GM19467 (cell line): ENCODE results near the gene LPCAT1.
A peak's percentile ranks its signal among the peaks of the same experiment; 100 is the strongest.
"Not testable (repeated sequence)": the region's sequence is repeated elsewhere in the genome, so short reads cannot be mapped to it uniquely, and the experiment has no call there.

Experiments used
- ATAC-seq: cut with Tn5 transposase; IDR thresholded peaks from one replicate; pipeline ENCODE4 v1.9.1; 2021; ENCODE audit warnings: mild to moderate bottlenecking, moderate library complexity; ENCODE audit not compliant: unreplicated experiment

The LPCAT1 gene, protein sequence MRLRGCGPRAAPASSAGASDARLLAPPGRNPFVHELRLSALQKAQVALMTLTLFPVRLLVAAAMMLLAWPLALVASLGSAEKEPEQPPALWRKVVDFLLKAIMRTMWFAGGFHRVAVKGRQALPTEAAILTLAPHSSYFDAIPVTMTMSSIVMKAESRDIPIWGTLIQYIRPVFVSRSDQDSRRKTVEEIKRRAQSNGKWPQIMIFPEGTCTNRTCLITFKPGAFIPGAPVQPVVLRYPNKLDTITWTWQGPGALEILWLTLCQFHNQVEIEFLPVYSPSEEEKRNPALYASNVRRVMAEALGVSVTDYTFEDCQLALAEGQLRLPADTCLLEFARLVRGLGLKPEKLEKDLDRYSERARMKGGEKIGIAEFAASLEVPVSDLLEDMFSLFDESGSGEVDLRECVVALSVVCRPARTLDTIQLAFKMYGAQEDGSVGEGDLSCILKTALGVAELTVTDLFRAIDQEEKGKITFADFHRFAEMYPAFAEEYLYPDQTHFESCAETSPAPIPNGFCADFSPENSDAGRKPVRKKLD

GRCh38 chr5:1523793-1524480 lies at the start of gene LPCAT1:
TSS of gene LPCAT1 (minus strand) at chr5:1523960. CDS start at chr5:1523844, 116 bp downstream.
- peak; percentile 72 for ATAC-seq

GRCh38 chr5:1571875-1572274 lies 48.1 kb upstream of the LPCAT1 start:
- not testable (repeated sequence) for ATAC-seq

DNA sequence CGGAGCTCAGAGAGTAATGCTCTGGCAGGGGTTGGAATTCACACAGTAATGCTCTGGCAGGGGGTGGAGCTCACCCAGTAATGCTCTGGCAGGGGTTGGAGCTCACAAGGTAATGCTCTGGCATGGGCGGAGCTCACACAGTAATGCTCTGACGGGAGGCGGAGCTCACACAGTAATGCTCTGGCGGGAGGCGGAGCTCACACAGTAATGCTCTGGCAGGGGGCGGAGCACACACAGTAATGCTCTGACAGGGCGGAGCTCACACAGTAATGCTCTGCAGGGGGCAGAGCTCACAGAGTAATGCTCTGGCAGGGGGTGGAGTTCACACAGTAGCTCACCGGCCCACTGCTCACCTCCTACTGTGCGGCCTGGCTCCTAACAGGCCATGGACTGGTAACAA lies 47.2 kb upstream of the LPCAT1 start:
- ATAC-seq, result no peak

- no peak for ATAC-seq
Measured at GRCh38 chr5:1568201-1568979, 44.6 kb upstream of the LPCAT1 start.

DNA sequence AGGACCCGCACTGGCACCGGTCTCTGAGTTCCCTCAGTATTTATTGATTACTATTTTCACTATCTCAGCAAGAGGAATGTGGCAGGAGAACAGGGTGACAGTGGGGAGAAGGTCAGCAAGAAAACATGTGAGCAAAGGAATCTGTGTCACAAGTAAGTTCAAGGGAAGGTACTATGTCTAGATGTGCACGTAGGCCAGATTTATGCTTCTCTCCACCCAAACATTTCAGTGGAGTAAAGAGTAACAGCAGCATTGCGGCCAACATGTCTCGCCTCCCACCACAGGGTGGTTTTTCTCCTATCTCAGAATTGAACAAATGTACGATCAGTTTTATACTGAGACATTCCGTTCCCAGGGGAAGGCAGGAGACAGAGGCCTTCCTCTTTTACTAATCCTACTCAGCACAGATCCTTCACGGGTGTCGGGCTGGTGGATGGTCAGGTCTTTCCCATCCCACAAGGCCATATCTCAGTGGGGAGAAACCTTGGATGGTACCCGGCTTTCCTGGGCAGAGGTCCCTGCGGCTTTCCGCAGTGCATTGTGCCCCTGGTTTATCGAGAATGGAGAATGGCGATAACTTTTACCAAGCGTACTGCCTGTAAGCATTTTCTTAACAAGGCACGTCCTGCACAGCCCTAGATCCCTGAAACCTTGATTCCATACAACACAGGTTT lies 43.9 kb upstream of the LPCAT1 start:
- not testable (repeated sequence) for ATAC-seq

- no peak for ATAC-seq
Measured at GRCh38 chr5:1565737-1566734, 42.3 kb upstream of the LPCAT1 start.

GRCh38 chr5:1564824-1565736 lies 41.3 kb upstream of the LPCAT1 start:
- no peak for ATAC-seq

GRCh38 chr5:1564182-1564748 lies 40.5 kb upstream of the LPCAT1 start:
- ATAC-seq, result no peak

DNA sequence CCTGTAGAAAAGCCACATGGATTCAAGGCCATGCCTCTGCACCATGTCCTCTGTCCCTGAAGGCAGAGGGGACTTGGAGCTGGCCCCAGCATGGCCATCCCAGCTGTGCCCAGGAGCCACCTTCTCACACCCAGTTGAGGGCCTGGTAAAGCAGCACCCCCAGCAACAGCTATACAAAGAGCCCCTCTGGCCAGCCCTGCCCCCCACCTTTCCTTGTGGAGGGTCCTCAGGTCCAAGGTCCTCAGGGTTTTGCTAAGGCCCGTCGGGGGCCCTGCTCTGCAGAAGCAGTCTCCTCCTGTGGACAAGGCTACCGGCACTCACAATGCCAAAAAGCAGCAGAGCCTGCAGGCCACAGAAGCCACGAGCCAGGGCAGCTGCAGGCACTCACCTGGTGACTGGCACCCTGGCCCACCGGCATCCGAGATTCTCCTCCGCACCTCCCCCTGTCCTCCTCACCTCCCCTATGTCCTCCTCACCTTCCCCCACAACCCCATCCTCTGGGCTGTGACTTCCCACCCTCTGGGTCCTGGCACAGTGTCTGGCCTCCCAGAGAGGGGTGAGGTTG lies 39.9 kb upstream of the LPCAT1 start:
- no peak for ATAC-seq

DNA sequence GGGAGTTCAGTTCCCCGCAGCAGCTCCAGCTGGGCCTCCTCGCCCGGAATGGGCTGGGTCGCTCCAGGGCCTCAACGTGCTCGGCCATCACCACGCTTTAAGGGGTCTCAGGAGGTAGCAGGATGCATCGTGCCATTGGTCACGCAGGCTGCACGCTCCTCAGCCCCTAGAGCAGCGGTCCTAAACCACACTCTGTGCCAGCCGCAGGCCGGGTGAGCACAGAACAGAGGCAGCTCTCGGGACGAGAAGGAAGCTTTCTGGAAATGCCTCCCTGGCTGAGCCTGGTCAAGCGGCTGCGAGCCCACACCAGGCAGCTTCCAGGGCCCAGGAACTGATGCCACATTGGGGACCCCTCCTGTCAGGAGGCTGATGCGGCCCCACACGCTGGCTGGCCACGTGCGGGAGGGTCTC lies 39.3 kb upstream of the LPCAT1 start:
- no peak for ATAC-seq

DNA sequence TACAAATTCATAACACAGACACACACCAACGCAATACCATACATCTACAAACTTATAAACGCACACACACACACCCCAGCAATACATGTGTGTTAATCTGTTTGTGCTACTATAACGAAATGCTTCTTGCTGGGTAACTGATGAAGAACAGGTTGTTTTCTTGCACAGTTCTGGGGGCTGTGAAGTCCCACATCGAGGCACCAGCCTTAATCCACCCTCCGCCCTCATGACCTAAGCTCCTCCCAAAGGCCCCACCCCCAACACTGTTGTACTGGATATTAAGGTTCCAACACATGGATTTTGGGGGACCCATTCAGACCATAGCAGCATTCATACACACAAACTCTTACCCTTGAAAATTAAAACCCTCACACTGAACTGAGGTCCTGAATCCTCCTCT lies 38.8 kb upstream of the LPCAT1 start:
- no peak for ATAC-seq

DNA sequence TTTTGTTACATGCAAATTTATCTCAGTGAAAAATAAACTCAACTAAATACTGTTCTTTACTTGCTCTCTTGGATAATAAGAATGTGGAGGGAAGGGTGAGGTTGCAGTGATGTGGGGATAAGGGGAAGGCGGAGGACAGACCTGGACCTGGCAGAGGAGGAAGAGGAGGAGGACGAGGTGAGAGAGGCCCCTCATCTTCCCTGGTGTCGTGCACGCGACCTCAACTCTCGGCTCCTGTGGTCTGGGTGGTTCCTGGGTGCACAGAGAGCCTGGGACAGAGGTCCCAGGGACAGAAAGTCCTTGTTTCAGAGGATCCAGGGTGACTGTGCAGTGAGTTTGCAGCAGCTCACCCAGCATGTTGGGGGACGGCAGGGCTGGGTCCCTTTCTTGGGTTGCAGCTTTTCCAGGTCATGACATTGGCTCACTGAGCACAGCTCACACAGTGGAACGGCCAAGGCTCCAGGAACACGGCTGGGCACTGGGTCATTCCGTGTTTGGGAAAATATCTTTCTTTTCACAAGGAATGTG lies 37.7 kb upstream of the LPCAT1 start:
- no peak for ATAC-seq

DNA sequence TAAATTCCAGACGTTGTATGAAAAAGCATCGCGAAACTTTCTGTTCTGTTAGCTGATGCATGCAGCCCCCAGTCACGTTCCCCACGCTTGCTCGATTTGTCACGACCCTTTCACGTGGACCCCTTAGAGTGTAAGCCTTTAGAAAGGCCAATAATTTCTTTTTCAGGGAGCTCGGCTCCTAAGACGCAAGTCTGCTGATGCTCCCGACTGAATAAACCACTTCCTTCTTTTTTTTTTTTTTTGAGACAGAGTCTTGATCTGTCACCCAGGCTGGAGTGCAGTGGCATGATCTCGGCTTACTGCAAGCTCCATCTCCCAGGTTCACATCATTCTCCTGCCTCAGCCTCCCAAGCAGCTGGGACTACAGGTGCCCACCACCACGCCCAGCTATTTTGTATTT lies 36.7 kb upstream of the LPCAT1 start:
- not testable (repeated sequence) for ATAC-seq

DNA sequence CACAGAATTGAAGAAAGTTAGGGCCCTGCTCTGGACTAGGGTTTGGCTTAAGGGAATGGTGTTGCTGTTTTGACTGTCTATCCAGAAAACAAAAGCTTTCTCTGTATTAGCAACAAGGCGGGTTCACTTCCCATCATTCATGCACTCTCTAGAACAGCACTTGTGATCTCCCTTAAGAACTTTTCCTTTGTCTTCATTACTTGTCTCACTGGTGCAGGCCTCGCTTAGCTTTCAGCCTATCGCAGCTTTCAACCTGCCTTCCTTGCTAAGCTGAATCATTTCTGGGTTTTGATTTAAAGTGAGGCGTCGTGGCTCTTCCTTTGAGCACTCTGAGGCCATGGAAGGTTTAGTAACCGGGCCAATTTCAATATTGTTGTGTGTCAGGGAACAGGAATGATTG lies 35.2 kb upstream of the LPCAT1 start:
- ATAC-seq, result no peak

DNA sequence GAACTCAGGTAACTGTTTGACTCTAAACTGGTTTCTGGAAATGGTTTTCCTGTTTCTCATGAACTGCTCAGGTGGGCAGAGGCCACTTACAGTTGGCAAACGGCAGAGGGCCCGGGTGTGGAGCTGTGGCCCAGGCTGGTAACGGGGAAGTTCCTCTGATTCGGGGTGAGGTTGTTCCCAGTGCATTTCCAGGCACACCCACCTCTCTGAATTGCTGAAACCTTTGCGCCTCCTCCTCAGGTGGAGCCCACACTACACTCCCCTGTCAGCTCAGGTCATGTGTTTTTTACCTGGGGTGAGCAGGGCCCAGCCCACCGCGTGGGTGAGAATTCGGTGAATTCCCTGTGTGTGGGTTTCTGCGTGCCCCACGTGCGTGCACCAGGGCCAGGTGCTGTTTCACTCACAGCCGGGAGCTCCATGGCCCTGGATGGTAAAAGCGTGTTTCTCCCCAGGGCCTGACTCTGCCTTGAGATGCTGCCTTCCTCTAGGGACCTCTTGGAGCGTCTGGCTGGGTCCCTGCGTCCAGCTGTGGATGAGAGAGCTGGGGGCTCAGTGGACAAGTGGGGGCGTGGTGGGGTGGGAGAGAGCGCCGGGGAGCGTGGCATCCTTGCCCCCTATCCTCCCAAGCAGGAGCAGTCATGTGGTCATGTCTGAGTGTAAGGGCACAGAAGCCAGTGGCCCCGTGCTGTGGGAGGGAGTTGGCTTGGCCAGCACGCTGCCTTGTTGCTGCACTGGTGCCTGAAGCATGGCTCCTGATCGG lies 33.5 kb upstream of the LPCAT1 start:
- no peak for ATAC-seq

GRCh38 chr5:1555808-1556731 lies 32.3 kb upstream of the LPCAT1 start:
- no peak for ATAC-seq
